AG09319 (cell line): ENCODE measurements around the gene USP10.

Experiments
- DNase-seq: peaks from one replicate; pipeline ENCODE4 v3.0.0-alpha.2; 2010; ENCODE audit warnings: low read depth; ENCODE audit errors: extremely low read depth
- TF ChIP-seq, protein P1 (sequence below): IDR thresholded peaks from 2 replicates; pipeline ENCODE4 v1.5.1; 2011; ENCODE audit warnings: low read depth, mild to moderate bottlenecking, inconsistent platforms, low read length, moderate library complexity

Gene USP10

DNA sequence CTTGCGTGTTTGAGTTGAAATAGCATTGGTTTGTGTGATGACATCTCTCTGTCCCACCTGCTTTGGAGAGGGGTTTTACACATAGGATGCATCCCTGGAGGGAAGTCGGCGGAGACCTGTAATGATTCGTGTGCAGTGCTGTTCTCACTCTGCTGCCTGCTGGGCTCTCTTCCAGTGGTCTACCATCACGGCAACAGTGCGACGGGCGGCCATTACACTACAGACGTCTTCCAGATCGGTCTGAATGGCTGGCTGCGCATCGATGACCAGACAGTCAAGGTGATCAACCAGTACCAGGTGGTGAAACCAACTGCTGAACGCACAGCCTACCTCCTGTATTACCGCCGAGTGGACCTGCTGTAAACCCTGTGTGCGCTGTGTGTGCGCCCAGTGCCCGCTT, 78.9 kb downstream of the USP10 start:
- TF ChIP-seq, protein P1, sequence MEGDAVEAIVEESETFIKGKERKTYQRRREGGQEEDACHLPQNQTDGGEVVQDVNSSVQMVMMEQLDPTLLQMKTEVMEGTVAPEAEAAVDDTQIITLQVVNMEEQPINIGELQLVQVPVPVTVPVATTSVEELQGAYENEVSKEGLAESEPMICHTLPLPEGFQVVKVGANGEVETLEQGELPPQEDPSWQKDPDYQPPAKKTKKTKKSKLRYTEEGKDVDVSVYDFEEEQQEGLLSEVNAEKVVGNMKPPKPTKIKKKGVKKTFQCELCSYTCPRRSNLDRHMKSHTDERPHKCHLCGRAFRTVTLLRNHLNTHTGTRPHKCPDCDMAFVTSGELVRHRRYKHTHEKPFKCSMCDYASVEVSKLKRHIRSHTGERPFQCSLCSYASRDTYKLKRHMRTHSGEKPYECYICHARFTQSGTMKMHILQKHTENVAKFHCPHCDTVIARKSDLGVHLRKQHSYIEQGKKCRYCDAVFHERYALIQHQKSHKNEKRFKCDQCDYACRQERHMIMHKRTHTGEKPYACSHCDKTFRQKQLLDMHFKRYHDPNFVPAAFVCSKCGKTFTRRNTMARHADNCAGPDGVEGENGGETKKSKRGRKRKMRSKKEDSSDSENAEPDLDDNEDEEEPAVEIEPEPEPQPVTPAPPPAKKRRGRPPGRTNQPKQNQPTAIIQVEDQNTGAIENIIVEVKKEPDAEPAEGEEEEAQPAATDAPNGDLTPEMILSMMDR = no peak
- DNase-seq = no peak

- no peak for DNase-seq
- TF ChIP-seq, protein P1 = no peak
These were observed 80.3 kb downstream of the USP10 start for GRCh38 chr16:84780063-84780462.

DNA sequence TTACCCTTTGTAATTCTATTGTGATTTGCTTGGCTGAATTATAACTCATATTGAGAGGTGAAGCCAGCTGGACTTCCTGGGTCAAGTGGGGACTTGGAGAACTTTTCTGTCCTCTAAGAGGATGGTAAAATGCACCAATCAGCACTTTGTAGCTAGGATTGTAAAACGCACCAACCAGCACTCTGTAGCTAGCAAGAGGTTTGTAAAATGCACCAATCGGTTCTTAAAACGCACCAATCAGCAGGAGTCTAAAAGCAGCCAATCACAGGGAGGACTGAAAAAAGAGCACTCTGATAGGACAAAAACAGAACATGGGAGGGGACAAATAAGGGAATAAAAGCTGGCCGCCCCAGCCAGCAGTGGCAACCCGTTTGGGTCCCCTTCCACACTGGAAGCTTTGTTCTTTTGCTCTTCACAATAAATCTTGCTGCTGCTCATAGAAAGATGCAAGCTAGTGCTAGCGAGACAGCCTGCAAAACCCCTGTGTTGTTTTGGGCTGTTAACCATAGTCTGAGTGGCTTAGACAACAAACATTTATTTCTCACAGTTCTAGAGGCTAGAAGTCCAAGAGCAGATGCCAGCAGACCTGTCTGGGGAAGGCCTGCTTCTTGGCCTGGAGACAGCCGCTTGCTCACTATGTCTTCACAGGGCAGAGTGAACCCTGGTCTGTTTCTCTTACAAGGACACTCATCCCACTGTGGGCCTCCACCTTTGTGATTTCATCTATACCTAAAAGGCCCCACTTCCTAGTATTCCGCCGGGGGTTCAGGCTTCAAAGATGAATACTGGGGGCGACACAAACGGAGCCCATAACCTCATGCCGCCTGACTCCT, 81.0 kb downstream of the USP10 start:
- DNase-seq = no peak
- TF ChIP-seq, protein P1 = no peak

DNA sequence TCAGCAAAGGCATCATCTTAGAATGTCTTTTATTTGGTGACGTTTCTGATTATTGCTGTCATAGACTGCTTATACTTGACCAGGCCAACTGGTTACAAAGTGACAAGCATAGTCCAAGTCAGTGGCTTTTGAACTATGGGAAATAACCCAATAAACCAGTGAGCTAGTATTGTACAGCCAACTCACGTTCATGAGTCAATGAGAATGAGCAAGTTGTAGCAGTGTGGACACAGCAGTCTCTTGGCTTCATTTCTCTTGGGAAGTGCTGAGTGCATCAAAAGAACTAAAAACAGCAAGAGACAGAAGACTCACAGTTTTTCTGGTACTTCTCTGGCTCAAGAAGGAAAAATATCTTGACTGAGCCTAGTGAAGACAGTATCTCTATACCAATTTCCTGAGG, 83.0 kb downstream of the USP10 start:
- no peak for DNase-seq
- TF ChIP-seq, protein P1 = no peak

GRCh38 chr16:84785843-84786581, 86.2 kb downstream of the USP10 start:
- TF ChIP-seq, protein P1 = no peak
- DNase-seq = no peak

DNA sequence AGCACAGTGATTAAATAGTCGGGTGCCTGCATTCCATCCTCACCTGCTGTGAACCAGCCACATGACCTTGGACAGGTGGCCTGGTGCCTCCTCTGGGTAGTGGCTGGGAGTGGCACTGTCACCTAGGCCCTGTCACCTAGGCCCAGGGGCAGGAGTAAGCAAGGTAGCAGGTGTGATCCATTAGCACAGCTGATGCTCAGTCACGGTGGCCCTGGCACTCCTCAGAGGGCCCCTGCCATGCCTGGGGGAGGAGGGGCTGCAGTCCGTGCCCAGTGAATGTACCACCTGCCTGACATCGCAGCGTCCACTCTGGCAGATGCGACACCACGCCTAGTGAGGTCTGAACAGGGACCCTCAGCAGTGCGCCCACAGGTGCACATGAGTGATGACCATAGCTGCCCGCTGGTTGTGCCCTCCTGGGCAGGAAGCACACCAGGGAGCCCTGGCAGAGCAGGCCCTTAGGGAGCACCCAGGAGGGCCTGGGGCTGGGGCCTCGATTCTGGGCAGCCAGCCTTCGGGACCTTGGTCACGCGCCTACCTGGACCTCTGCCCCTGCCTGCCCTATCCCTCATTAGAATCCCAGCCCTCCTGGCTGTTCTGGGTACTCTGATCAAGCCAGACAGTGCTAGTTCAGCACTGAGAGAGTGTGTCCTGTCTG, 86.9 kb downstream of the USP10 start:
- TF ChIP-seq, protein P1 = no peak
- DNase-seq = no peak

- TF ChIP-seq, protein P1 = no peak
- DNase-seq = no peak
These were observed 87.4 kb downstream of the USP10 start for GRCh38 chr16:84787263-84787622.
